MM.1S (cell line): Measurements from ENCODE around the gene ZNF331.

Experiments used
- EZH2 ChIP-seq: fragments of 300-600 bp; sonication (generic); optimal IDR thresholded peaks from 2 replicates; pipeline ENCODE3; 2017; ENCODE audit warnings: low read depth, mild to moderate bottlenecking, antibody characterized with exemption, low read length, mixed read lengths
- EZH2phosphoT487 ChIP-seq: fragments of 300-600 bp; sonication (generic); IDR thresholded peaks from 2 replicates; pipeline ENCODE4 v1.6.1; 2018; ENCODE audit warnings: antibody characterized with exemption, low read length
- TF ChIP-seq, protein P1 (sequence below): fragments of 300-600 bp; sonication (generic); IDR thresholded peaks from 2 replicates; pipeline ENCODE4 v1.5.1; 2016; ENCODE audit warnings: antibody characterized with exemption, low read length, mixed read lengths

DNA sequence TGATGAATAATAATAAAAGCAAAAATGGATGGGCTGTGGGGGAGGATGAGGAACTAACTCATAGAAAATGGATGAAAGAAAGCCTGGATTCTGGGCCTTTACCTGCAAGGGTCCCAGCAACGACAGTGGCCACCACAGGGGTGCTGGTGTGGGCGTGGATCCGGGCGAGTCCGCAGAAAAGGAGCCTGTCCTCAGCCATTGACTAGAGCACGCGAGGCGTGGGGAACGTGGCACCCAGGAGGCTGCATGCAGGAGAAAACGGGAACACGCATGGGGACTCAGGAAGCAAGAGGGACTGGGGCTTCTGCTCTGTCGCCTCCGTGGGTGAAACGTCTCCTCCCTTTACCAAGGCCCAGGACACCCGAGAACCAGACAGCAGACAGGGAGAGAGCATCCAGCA lies 68.1 kb downstream of the ZNF331 start:
- TF ChIP-seq, protein P1, sequence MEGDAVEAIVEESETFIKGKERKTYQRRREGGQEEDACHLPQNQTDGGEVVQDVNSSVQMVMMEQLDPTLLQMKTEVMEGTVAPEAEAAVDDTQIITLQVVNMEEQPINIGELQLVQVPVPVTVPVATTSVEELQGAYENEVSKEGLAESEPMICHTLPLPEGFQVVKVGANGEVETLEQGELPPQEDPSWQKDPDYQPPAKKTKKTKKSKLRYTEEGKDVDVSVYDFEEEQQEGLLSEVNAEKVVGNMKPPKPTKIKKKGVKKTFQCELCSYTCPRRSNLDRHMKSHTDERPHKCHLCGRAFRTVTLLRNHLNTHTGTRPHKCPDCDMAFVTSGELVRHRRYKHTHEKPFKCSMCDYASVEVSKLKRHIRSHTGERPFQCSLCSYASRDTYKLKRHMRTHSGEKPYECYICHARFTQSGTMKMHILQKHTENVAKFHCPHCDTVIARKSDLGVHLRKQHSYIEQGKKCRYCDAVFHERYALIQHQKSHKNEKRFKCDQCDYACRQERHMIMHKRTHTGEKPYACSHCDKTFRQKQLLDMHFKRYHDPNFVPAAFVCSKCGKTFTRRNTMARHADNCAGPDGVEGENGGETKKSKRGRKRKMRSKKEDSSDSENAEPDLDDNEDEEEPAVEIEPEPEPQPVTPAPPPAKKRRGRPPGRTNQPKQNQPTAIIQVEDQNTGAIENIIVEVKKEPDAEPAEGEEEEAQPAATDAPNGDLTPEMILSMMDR = no peak
- TF ChIP-seq EZH2 (no peak), EZH2phosphoT487 (no peak)
